Nephron (organoid): ENCODE measurements around the gene PRR7.
A peak's percentile ranks its signal among the peaks of the same experiment; 100 is the strongest.
"Not testable (repeated sequence)": the region's sequence is repeated elsewhere in the genome, so short reads cannot be mapped to it uniquely, and the experiment has no call there.

Source experiments
- H3K27ac Mint-ChIP-seq, 3 experiments: 2 replicates each; pipeline ENCODE4 v1.8.0; 2020; ENCODE audit warnings: mixed read lengths in 3 of 3, mild to moderate bottlenecking in 2 of 3, moderate library complexity in 1 of 3
- H3K27me3 Mint-ChIP-seq: 2 replicates; pipeline ENCODE4 v1.8.0; 2021; ENCODE audit warnings: low read depth, mild to moderate bottlenecking, moderate library complexity, mixed read lengths
- H3K36me3 Mint-ChIP-seq: 2 replicates; pipeline ENCODE4 v1.8.0; 2020; ENCODE audit warnings: low read depth, mixed read lengths
- H3K4me1 Mint-ChIP-seq: 2 replicates; pipeline ENCODE4 v1.8.0; 2020; ENCODE audit warnings: mixed read lengths
- H3K4me3 Mint-ChIP-seq, 3 experiments: 2 replicates each; pipeline ENCODE4 v1.8.0; 2020; ENCODE audit warnings: mild to moderate bottlenecking in 3 of 3, mixed read lengths in 3 of 3, moderate library complexity in 2 of 3
- H3K9me3 Mint-ChIP-seq: 2 replicates; pipeline ENCODE4 v1.8.0; 2020; ENCODE audit warnings: mixed read lengths
- TF ChIP-seq, protein P1 (sequence below), 3 experiments: fragments of 200-600 bp; sonication (generic); IDR thresholded peaks; one replicate each; pipeline ENCODE4 v1.5.0; 2021; ENCODE audit warnings: antibody characterized with exemption in 3 of 3; ENCODE audit not compliant: unreplicated experiment in 3 of 3

The PRR7 gene

DNA sequence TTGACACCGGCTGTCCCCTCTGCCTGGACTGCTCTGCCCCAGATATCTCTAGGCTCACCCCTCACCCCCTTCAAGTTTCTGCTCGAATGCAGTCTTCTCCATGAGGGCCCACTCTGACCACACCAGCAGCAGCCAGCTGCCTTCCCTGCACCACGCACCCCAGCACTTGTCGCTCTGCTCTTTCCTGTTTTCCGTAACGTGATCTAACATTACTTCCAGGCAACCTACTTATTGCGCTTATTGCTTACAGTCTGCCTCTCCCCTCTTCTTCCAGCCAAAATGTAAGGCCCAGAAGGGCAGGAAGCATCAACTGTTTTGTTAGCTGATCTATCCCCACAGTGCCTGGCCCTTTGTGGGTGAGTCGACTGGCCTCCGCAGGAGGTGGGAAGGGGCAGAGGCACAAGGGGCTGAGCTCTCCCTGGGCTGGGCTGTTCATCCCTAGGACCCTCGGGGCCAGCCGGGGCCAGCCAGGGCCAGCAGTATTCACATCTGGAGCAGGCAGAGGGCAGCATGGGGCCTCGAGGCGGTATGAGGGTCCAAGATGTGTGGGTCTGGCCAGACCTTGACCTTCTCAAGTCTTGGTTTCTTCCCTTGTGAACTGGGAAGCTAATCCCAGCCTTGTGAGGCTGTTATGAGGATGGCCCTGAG, 38.4 kb downstream of the PRR7 start:
- H3K9me3 Mint-ChIP-seq = no peaks in the 10 kb centered on the region
- H3K4me3 Mint-ChIP-seq = peak overlapping the region in 2 of 3 experiments; percentile 6 to 8
- H3K27me3 Mint-ChIP-seq = no peaks in the 10 kb centered on the region
- peak overlapping the region; percentile 41 to 90 (median 82) for H3K27ac Mint-ChIP-seq
- peaks cover 56% of the 10 kb centered on the region for H3K36me3 Mint-ChIP-seq
- peaks cover 31% of the 10 kb centered on the region for H3K4me1 Mint-ChIP-seq
- TF ChIP-seq, protein P1, sequence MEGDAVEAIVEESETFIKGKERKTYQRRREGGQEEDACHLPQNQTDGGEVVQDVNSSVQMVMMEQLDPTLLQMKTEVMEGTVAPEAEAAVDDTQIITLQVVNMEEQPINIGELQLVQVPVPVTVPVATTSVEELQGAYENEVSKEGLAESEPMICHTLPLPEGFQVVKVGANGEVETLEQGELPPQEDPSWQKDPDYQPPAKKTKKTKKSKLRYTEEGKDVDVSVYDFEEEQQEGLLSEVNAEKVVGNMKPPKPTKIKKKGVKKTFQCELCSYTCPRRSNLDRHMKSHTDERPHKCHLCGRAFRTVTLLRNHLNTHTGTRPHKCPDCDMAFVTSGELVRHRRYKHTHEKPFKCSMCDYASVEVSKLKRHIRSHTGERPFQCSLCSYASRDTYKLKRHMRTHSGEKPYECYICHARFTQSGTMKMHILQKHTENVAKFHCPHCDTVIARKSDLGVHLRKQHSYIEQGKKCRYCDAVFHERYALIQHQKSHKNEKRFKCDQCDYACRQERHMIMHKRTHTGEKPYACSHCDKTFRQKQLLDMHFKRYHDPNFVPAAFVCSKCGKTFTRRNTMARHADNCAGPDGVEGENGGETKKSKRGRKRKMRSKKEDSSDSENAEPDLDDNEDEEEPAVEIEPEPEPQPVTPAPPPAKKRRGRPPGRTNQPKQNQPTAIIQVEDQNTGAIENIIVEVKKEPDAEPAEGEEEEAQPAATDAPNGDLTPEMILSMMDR (IDR thresholded peaks at IDR 0.05; ENCODE audit: unreplicated experiment in 3 of 3) = no peak

DNA sequence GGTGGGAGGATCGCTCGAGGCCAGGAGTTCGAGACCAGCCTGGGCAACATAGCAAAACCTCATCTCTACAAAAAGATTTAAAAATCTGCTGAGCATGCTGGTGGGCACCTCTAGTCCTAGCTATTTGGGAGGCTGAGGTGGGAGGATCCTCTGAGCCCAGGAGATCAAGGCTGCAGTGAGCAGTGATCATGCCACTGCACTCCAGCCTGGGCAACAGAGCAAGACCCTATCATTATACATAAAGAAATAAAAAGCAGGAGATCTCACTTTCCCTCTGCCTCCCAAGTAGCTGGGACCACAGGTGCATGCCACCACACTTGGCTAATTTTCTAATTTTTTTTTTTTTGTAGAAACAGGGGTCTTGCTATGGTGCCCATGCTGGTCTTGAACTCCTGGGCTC, 39.1 kb downstream of the PRR7 start:
- H3K4me3 Mint-ChIP-seq, H3K27me3 Mint-ChIP-seq, H3K9me3 Mint-ChIP-seq: not testable (repeated sequence)
- Mint-ChIP-seq H3K4me1 (peaks cover 32% of the 10 kb centered on the region), H3K36me3 (peaks cover 57% of the 10 kb centered on the region), H3K27ac (peak overlapping the region in 1 of 3 experiments; percentile 82)

DNA sequence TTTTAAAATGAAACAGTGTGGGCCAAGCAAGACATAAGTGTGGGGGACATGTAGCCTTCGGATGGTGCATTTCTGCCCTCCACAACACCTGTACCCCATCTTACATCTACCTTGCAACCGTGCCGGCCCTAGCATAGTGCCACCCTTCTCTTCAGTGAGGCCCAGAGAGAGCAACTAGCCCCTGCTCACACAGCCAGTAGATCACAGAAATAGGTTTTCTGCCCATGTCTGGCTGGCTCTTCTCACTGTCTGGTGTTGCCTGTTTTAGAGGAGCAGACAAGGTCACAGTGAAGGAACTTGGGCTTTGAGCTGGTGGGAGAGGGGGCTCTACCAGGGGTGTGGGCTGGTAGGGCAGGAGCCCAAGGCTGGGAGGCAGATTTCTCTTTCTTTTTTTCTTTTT, 39.6 kb downstream of the PRR7 start:
- H3K4me3 Mint-ChIP-seq = no peak overlapping the region
- peaks cover 32% of the 10 kb centered on the region for H3K4me1 Mint-ChIP-seq
- peaks cover 57% of the 10 kb centered on the region for H3K36me3 Mint-ChIP-seq
- no peaks in the 10 kb centered on the region for H3K9me3 Mint-ChIP-seq
- H3K27me3 Mint-ChIP-seq = no peaks in the 10 kb centered on the region
- TF ChIP-seq, protein P1 (IDR thresholded peaks at IDR 0.05; ENCODE audit: unreplicated experiment in 3 of 3) = no peak
- peak overlapping the region in 1 of 3 experiments; percentile 59 for H3K27ac Mint-ChIP-seq

DNA sequence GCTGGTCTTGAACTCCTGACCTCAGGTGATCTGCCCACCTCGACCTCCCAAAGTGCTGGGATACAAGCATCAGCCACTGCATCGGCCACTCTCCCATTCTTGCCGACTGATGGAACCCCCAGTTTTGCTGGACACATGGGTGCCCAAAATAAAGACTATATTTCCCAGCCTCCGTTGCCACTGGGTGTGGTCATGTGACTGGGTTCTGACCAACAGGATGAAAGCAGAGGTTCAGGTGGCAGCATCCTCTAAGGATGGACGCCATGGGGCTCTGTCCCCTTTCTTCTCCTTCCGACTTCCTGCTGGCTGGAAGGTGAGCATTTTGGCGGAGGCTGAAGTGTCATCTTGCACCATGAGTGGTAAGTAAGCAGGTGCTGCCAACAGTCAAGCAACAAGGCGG, 40.5 kb downstream of the PRR7 start:
- H3K4me3 Mint-ChIP-seq = no peak overlapping the region
- peak overlapping the region in 2 of 3 experiments; percentile 35 to 44 for H3K27ac Mint-ChIP-seq
- H3K27me3 Mint-ChIP-seq = no peaks in the 10 kb centered on the region
- peaks cover 57% of the 10 kb centered on the region for H3K36me3 Mint-ChIP-seq
- no peaks in the 10 kb centered on the region for H3K9me3 Mint-ChIP-seq
- TF ChIP-seq, protein P1 (IDR thresholded peaks at IDR 0.05; ENCODE audit: unreplicated experiment in 3 of 3) = no peak
- peaks cover 32% of the 10 kb centered on the region for H3K4me1 Mint-ChIP-seq

DNA sequence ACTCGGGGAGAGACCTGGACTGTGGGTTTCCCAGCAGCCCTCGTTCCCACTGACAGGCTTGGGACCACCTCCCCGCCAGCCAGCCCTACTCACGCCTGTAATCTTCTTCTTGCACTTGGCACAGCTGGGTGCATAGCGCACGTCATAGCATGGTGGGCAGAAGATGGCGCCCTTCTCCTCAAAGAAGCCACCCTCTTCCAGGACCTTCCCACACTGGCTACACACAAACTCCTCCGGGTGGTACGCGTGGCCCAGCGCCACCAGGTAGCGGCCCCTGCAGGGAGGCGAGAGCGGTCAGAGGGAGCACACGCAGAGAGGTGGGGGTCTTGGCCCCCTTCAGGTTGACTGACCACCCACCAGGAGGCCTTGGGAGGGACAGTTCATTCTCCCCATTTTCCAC, 41.4 kb downstream of the PRR7 start:
- Mint-ChIP-seq H3K9me3 (no peaks in the 10 kb centered on the region), H3K4me3 (no peak overlapping the region), H3K27ac (no peak overlapping the region), H3K36me3 (peaks cover 57% of the 10 kb centered on the region), H3K27me3 (no peaks in the 10 kb centered on the region), H3K4me1 (peaks cover 39% of the 10 kb centered on the region)
- TF ChIP-seq, protein P1 (IDR thresholded peaks at IDR 0.05; ENCODE audit: unreplicated experiment in 3 of 3) = no peak

DNA sequence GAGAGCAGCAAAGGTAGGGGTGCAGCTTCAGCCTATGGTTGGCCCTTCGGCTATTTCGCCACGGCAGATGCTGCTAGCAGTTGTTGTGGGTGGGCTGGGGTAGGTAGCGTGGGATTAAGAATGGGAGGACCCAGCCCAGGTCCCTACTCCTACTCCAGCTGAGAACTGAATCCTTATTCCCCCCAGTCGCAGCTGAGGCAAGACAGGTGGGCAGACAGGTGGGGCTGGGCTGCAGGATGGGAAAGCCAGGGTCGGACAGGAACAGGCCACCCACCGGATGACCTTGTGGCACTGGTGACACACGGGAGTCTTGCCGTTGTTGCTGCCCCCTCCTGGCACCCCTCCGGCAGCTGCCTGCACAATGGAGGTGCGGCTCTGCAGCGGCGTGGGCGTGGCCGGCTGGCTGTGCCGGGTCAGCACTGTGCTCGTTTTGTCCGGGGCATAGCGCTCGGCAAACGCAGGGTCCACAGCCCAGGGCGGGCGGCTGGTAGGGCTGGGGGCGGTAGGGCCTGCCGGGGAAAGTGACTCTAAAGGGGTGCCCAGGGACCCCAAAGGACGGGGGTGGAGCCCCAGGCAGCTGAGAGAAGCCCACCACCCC, 42.6 kb downstream of the PRR7 start:
- Mint-ChIP-seq H3K27me3 (no peaks in the 10 kb centered on the region), H3K36me3 (peaks cover 52% of the 10 kb centered on the region), H3K4me1 (peaks cover 46% of the 10 kb centered on the region)

More for the DNA sequence above, 42.6 kb downstream of the PRR7 start:
- H3K27ac Mint-ChIP-seq = no peak overlapping the region
- H3K4me3 Mint-ChIP-seq = no peak overlapping the region
- H3K9me3 Mint-ChIP-seq = no peaks in the 10 kb centered on the region
- TF ChIP-seq, protein P1 (IDR thresholded peaks at IDR 0.05; ENCODE audit: unreplicated experiment in 3 of 3) = no peak
